ENCODE results near the gene METTL9. TPM values are rescaled to one million over a fixed set of nuclear protein-coding genes. Genes with fewer than 3 reads are reported as not detected.

The METTL9 gene
- total and polyA plus RNA-seq, 2 of the 13 experiments (the other 11 are each of a cell fraction or from before 2014, with no cell fraction given), result 123 to 204 TPM

DNA sequence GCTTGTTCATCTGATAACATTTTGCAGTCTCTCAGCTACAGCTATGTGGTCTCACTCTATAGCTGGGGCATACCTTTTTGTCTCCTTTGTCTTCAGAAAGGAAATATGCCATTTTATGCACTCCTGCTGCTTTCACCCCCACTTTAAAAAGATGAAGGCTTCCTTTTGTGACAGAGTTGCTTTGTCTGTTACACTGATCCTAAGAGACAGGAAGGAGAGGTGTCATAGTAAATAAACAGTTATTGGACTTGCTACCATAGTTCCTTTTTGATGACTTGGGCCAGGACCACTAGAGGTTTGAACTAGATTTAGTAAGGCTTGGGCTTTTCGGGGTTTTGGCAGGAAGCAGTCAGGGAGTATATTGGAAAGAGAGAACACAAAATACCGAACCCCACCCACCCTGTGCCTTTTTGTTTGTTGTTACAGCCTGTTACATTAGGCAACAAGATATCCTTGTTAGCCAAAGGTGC, 1.8 kb upstream of the METTL9 start (continued):
- peak; percentile 53 for TF ChIP-seq SAP130 (CRISPR knock-in tag; IDR thresholded peaks at IDR 0.05; ENCODE audit: low read depth)
- no peak for TF ChIP-seq HNRNPH1 (optimal IDR thresholded peaks at IDR 0.05; ENCODE audit: low read depth, low read length)
- TF ChIP-seq ZNF431 (CRISPR knock-in tag; IDR thresholded peaks at IDR 0.05; ENCODE audit: borderline replicate concordance, low read depth), result no peak
- TF ChIP-seq ZBTB7A (CRISPR knock-in tag; IDR thresholded peaks at IDR 0.05), result no peak
- no peak for TF ChIP-seq ZNF766 (CRISPR knock-in tag; IDR thresholded peaks at IDR 0.05; ENCODE audit: borderline replicate concordance)
- TF ChIP-seq MIER3 (CRISPR knock-in tag; IDR thresholded peaks at IDR 0.05; ENCODE audit: borderline replicate concordance), result 0 out of 2 replicates have a peak, but pooled peaks have one; percentile 34
- peak; percentile 64; the same call in 1 of the 2 replicates for TF ChIP-seq TBX3 (IDR thresholded peaks at IDR 0.05; ENCODE audit: borderline replicate concordance)
- TF ChIP-seq RARA (CRISPR knock-in tag; IDR thresholded peaks at IDR 0.05), result peak; percentile 7; the same call in 1 of the 2 replicates
- TF ChIP-seq SOX6 (IDR thresholded peaks at IDR 0.05), result no peak
- TF ChIP-seq SOX6 (CRISPR knock-in tag; IDR thresholded peaks at IDR 0.05), result peak; percentile 38; the same call in 1 of the 2 replicates
- peak; percentile 73; the same call in 1 of the 2 replicates for TF ChIP-seq TBX2 (CRISPR knock-in tag; IDR thresholded peaks at IDR 0.05; ENCODE audit: borderline replicate concordance)
- TF ChIP-seq, protein P1, sequence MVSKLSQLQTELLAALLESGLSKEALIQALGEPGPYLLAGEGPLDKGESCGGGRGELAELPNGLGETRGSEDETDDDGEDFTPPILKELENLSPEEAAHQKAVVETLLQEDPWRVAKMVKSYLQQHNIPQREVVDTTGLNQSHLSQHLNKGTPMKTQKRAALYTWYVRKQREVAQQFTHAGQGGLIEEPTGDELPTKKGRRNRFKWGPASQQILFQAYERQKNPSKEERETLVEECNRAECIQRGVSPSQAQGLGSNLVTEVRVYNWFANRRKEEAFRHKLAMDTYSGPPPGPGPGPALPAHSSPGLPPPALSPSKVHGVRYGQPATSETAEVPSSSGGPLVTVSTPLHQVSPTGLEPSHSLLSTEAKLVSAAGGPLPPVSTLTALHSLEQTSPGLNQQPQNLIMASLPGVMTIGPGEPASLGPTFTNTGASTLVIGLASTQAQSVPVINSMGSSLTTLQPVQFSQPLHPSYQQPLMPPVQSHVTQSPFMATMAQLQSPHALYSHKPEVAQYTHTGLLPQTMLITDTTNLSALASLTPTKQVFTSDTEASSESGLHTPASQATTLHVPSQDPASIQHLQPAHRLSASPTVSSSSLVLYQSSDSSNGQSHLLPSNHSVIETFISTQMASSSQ (IDR thresholded peaks at IDR 0.05; ENCODE audit: low read depth), result no peak
- TF ChIP-seq, protein P1 (CRISPR knock-in tag; IDR thresholded peaks at IDR 0.05; ENCODE audit: borderline replicate concordance), result no peak
- TF ChIP-seq, protein P2, sequence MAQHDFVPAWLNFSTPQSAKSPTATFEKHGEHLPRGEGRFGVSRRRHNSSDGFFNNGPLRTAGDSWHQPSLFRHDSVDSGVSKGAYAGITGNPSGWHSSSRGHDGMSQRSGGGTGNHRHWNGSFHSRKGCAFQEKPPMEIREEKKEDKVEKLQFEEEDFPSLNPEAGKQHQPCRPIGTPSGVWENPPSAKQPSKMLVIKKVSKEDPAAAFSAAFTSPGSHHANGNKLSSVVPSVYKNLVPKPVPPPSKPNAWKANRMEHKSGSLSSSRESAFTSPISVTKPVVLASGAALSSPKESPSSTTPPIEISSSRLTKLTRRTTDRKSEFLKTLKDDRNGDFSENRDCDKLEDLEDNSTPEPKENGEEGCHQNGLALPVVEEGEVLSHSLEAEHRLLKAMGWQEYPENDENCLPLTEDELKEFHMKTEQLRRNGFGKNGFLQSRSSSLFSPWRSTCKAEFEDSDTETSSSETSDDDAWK (CRISPR knock-in tag; IDR thresholded peaks at IDR 0.05), result no peak
- no peak for TF ChIP-seq IKZF1 (IDR thresholded peaks at IDR 0.05)
- no peak for TF ChIP-seq MAFF (IDR thresholded peaks at IDR 0.05; ENCODE audit: low read depth, low read length)
- TF ChIP-seq, protein P3, sequence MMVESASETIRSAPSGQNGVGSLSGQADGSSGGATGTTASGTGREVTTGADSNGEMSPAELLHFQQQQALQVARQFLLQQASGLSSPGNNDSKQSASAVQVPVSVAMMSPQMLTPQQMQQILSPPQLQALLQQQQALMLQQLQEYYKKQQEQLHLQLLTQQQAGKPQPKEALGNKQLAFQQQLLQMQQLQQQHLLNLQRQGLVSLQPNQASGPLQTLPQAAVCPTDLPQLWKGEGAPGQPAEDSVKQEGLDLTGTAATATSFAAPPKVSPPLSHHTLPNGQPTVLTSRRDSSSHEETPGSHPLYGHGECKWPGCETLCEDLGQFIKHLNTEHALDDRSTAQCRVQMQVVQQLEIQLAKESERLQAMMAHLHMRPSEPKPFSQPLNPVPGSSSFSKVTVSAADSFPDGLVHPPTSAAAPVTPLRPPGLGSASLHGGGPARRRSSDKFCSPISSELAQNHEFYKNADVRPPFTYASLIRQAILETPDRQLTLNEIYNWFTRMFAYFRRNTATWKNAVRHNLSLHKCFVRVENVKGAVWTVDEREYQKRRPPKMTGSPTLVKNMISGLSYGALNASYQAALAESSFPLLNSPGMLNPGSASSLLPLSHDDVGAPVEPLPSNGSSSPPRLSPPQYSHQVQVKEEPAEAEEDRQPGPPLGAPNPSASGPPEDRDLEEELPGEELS (CRISPR knock-in tag; IDR thresholded peaks at IDR 0.05), result peak; percentile 40
- TF ChIP-seq MZF1 (CRISPR knock-in tag; IDR thresholded peaks at IDR 0.05; ENCODE audit: borderline replicate concordance), result no peak
- TF ChIP-seq, protein P4, sequence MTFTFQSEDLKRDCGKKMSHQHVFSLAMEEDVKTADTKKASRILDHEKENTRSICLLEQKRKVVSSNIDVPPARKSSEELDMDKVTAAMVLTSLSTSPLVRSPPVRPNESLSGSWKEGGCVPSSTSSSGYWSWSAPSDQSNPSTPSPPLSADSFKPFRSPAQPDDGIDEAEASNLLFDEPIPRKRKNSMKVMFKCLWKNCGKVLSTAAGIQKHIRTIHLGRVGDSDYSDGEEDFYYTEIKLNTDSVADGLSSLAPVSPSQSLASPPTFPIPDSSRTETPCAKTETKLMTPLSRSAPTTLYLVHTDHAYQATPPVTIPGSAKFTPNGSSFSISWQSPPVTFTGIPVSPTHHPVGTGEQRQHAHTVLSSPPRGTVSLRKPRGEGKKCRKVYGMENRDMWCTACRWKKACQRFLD (CRISPR knock-in tag; IDR thresholded peaks at IDR 0.05; ENCODE audit: borderline replicate concordance), result no peak
- TF ChIP-seq, protein P5, sequence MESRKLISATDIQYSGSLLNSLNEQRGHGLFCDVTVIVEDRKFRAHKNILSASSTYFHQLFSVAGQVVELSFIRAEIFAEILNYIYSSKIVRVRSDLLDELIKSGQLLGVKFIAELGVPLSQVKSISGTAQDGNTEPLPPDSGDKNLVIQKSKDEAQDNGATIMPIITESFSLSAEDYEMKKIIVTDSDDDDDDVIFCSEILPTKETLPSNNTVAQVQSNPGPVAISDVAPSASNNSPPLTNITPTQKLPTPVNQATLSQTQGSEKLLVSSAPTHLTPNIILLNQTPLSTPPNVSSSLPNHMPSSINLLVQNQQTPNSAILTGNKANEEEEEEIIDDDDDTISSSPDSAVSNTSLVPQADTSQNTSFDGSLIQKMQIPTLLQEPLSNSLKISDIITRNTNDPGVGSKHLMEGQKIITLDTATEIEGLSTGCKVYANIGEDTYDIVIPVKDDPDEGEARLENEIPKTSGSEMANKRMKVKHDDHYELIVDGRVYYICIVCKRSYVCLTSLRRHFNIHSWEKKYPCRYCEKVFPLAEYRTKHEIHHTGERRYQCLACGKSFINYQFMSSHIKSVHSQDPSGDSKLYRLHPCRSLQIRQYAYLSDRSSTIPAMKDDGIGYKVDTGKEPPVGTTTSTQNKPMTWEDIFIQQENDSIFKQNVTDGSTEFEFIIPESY (CRISPR knock-in tag; IDR thresholded peaks at IDR 0.05), result no peak
- no peak for TF ChIP-seq ZNF777 (CRISPR knock-in tag; IDR thresholded peaks at IDR 0.05)

Measured in HepG2 (cell line).